Activated T-helper 2 cell treated with anti-CD3 and anti-CD28 coated beads, Interferon-gamma antibody, Interleukin-2, Interleukin-4, amounts not matched to agents 10 μg/mL and 5 μg/mL and 100 μg/mL, durations not matched to agents 14 hours and 24 hours and 36 hours (primary cell): ENCODE measurements around the gene CXCR3. TPM values are rescaled to one million over a fixed set of nuclear protein-coding genes. Genes with fewer than 3 reads are reported as not detected.
"Not testable (repeated sequence)": the region's sequence is repeated elsewhere in the genome, so short reads cannot be mapped to it uniquely, and the experiment has no call there.

Experiments
- DNase-seq: peaks from one replicate; pipeline ENCODE4 v3.0.0; 2021; ENCODE audit warnings: low spot score
- H3K27ac Mint-ChIP-seq: one replicate; pipeline ENCODE4 v1.8.0; 2021; ENCODE audit warnings: mixed read lengths
- H3K27me3 Mint-ChIP-seq: one replicate; pipeline ENCODE4 v1.8.0; 2021; ENCODE audit warnings: low read depth, mixed read lengths
- H3K36me3 Mint-ChIP-seq: one replicate; pipeline ENCODE4 v1.8.0; 2021; ENCODE audit warnings: low read depth, mixed read lengths
- H3K4me1 Mint-ChIP-seq: one replicate; pipeline ENCODE4 v1.8.0; 2021; ENCODE audit warnings: low read depth, mixed read lengths
- H3K4me3 Mint-ChIP-seq: one replicate; pipeline ENCODE4 v1.8.0; 2021; ENCODE audit warnings: low read depth, mild to moderate bottlenecking, moderate library complexity, mixed read lengths
- H3K9me3 Mint-ChIP-seq: one replicate; pipeline ENCODE4 v1.8.0; 2021; ENCODE audit warnings: mixed read lengths
- intact Hi-C: fragments of 100-400 bp; cut with micrococcal nuclease; formaldehyde crosslinking; loops from one replicate; pipeline ENCODE4 v1.15.1; 2023
- total RNA-seq: library from RNA; stranded (reverse); gene quantifications from 2 replicates; pipeline ENCODE4 v1.2.3, GENCODE V29; 2022

CXCR3 gene
- total RNA-seq, 1 donor from 2014 or later, result 11.1 TPM

DNA sequence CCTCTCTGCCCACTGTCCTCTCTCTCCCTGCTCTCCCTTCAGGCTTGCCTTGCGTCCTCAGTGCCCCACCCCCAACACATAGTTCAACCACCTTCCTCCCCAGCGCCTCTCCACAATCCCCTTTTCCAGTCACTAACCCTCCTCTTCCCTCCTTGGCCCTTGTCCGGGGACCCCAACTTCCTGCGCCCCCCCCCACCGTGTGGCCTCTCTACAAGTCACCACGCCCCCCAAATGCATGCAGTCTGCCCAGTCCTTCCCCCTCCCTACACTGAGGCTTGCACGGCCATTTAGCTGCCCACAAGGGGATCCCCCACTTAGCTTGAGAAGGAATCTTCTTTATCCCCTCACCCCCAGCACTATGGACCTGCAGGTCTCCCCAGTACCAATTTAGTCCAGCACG, 569 bp downstream of the CXCR3 start:
- peaks cover 56% of the 10 kb centered on the region for H3K4me1 Mint-ChIP-seq
- peak overlapping the region; percentile 95 for H3K27ac Mint-ChIP-seq
- H3K4me3 Mint-ChIP-seq, result peak overlapping the region; percentile 79
- no peak for DNase-seq
- peaks cover 41% of the 10 kb centered on the region for H3K36me3 Mint-ChIP-seq
- H3K27me3 Mint-ChIP-seq, result no peaks in the 10 kb centered on the region
- H3K9me3 Mint-ChIP-seq, result no peaks in the 10 kb centered on the region
- intact Hi-C loops, result loop anchor here (1.0 to 2.0 kb wide), 3 partner anchors 35 to 85 kb away; no protein-coding TSS in a partner anchor

DNA sequence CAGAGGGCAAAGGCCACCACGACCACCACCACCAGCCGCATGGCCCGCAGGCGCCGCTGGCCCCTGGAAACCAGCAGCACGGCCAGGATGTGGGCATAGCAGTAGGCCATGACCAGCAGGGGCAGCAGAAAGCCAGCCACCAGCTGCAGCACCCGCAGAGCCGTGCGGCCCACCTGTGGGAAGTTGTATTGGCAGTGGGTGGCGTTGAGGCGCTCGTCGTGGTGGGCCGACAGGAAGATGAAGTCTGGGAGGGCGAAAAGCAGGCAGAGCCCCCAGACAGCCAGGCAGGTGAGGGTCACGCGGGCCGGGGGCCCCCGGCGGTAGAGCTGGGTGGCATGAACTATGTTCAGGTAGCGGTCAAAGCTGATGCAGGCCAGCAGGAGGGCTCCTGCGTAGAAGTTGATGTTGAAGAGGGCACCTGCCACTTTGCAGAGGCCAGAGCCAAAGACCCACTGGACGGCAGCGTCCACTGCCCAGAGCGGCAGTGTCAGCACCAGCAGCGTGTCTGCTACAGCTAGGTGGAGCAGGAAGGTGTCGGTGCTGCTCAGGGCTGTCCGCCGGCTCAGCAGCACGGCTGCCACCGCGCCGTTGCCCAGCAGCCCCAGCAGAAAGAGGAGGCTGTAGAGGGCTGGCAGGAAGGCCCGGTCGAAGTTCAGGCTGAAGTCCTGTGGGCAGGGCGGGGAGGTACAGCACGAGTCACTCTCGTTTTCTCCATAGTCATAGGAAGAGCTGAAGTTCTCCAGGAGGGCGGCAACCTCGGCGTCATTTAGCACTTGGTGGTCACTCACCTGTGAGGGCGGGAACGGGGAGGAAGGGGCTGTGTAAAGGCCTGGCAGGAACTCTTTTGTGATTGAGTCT, 1.4 kb downstream of the CXCR3 start:
- H3K27ac Mint-ChIP-seq, result peak overlapping the region; percentile 95
- H3K9me3 Mint-ChIP-seq, result no peaks in the 10 kb centered on the region
- H3K27me3 Mint-ChIP-seq, result no peaks in the 10 kb centered on the region
- no peak for DNase-seq
- peak overlapping the region; percentile 79 for H3K4me3 Mint-ChIP-seq
- peaks cover 49% of the 10 kb centered on the region for H3K4me1 Mint-ChIP-seq
- intact Hi-C loops, result no loop called here
- peaks cover 45% of the 10 kb centered on the region for H3K36me3 Mint-ChIP-seq

DNA sequence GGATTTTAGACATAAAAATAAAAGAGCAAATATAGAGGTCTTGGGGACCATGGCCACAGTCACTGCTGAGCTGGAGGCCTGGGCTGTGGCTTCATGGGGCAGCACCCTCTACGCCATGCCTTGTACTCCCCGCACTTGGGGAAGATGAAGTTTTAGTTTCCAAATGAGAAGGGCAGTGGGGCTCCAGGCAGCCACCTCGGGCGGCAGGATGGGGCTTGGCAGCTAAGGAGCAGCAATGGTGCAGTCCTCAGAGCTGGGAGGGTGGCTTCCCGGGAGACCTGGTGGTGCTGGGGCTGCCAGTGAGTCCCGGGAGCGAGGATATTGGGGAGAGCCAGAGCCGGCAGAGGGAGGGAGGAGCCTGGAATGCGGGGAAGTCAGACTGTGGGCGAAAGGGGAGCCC, 2.4 kb downstream of the CXCR3 start:
- Mint-ChIP-seq H3K4me1 (peaks cover 45% of the 10 kb centered on the region), H3K36me3 (peaks cover 54% of the 10 kb centered on the region), H3K27me3 (no peaks in the 10 kb centered on the region), H3K27ac (peak overlapping the region; percentile 76), H3K4me3 (peak overlapping the region; percentile 67), H3K9me3 (no peaks in the 10 kb centered on the region)
- no peak for DNase-seq
- intact Hi-C loops, result no loop called here

DNA sequence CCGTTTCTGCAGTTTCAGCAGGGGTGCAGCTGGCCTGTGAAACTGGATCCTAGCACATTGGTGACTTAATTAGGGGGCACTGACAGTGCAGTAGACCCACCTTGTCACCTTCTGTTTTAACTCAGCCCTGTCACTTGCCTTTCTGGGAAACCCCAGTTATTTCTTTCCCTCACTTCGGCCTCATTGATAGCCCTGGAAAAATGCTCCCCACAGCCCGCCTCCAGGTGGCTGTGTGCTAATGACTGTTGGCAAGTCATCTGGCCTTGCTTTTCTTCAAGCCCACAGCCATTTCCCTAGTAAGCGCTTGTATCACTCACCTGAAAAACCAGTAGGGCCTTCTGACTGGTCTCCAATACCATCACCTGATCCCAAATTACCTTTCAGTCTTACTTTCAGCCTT, 3.3 kb downstream of the CXCR3 start:
- Mint-ChIP-seq H3K9me3 (no peaks in the 10 kb centered on the region), H3K27ac (peak overlapping the region; percentile 76), H3K36me3 (peaks cover 59% of the 10 kb centered on the region), H3K27me3 (no peaks in the 10 kb centered on the region), H3K4me1 (peaks cover 40% of the 10 kb centered on the region), H3K4me3 (no peak overlapping the region)
- no peak for DNase-seq
- intact Hi-C loops, result no loop called here

DNA sequence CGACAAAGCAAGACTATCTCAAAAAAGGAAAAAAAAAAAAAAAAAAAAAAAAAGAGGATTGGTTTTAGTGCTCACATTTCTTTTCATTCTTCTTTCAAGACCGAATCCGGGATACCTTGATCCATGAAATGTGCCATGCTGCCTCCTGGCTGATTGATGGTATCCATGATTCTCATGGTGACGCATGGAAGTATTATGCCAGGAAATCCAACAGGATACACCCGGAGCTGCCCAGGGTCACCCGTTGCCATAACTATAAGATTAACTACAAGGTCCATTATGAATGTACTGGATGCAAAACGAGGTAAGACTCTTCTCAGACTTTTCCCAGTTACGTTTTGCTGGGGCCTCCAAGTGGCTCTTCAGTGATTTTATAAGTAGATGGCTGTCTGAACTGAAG, 6.1 kb downstream of the CXCR3 start:
- Mint-ChIP-seq H3K36me3 (peaks cover 79% of the 10 kb centered on the region), H3K9me3 (no peaks in the 10 kb centered on the region), H3K27me3 (no peaks in the 10 kb centered on the region), H3K4me1 (peaks cover 36% of the 10 kb centered on the region), H3K4me3 (no peak overlapping the region), H3K27ac (no peak overlapping the region)
- no peak for DNase-seq
- intact Hi-C loops, result no loop called here

DNA sequence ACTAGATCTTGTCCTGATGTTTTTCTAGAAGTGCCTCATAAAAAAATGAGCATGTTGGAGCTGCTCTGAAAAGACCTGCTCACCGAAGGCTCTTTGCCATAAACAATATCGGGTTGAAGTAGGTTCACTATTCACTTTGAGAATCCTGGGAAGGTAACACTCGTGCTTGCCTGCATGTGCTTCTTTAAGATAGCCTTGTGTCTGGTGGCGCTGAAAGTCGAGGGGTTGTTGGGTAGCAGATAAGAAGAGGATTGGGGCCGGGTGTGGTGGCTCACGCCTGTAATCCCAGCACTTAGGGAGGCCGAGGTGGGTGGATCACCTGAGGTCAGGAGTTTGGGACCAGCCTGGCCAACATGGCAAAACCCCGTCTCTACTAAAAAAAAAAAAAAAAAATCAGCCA, 6.6 kb downstream of the CXCR3 start:
- peaks cover 34% of the 10 kb centered on the region for H3K4me1 Mint-ChIP-seq
- DNase-seq, H3K4me3 Mint-ChIP-seq, intact Hi-C loops, H3K27me3 Mint-ChIP-seq, H3K27ac Mint-ChIP-seq, H3K9me3 Mint-ChIP-seq: not testable (repeated sequence)
- H3K36me3 Mint-ChIP-seq, result peaks cover 83% of the 10 kb centered on the region

DNA sequence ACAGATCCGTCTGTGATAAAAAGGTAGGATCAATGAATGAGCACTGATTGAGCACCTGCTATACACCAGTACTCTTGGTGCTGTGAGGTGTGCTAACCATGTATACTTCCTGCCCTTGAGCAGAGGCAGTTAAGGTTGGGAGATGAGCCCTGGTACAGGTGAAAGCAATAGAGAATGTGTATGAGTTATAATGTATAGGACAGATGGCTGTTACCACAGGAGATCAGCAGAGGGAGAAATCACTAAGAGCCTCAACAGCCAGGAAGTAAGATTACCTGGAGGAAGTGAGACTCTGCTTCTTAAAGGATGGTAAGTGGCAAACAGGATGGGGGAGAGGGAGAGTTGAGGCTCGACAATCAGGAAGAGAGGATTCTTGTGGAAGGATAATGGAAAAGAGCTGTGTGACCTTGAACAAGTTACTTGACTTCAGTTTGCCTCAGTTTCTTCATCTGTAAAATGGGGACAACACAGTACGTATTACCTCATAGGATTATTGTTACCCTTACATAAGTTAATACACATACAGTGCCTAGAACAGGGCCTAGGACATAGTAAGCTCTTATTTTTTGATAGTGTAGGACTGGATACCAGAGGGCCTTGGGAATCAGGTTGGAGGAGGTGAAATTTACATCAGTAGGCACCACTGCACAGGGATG, 9.1 kb downstream of the CXCR3 start:
- peaks cover 34% of the 10 kb centered on the region for H3K4me1 Mint-ChIP-seq
- intact Hi-C loops, result no loop called here

DNA sequence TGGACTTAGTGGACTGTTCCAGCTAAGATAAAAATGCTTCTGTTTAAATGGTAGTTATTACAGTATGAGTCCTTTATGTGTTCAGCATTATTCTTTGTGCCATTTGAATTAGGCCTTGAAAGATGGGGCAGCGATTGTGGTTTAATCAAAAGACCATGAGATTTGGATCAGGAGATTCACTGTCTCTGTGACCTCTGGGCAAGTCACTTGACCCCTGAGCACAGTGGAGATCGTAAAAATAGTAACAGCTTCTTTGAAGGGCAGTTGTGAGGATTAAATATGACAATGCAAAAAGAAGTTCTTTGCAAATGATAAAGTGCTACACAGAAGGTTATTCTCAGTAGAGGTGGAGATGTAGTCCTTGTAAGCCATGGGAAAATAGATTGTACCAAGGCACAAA, 10.8 kb downstream of the CXCR3 start:
- intact Hi-C loops, result no loop called here
- H3K27me3 Mint-ChIP-seq, result no peaks in the 10 kb centered on the region
- H3K4me1 Mint-ChIP-seq, result peaks cover 39% of the 10 kb centered on the region
- peaks cover 13% of the 10 kb centered on the region for H3K9me3 Mint-ChIP-seq
- H3K27ac Mint-ChIP-seq, result peak overlapping the region; percentile 68
- peaks cover 86% of the 10 kb centered on the region for H3K36me3 Mint-ChIP-seq
- H3K4me3 Mint-ChIP-seq, result no peak overlapping the region
- DNase-seq, result no peak

More for the DNA sequence above, 9.1 kb downstream of the CXCR3 start:
- no peak for DNase-seq
- H3K27me3 Mint-ChIP-seq, result no peaks in the 10 kb centered on the region
- no peaks in the 10 kb centered on the region for H3K9me3 Mint-ChIP-seq
- H3K27ac Mint-ChIP-seq, result peak overlapping the region; percentile 73
- peaks cover 82% of the 10 kb centered on the region for H3K36me3 Mint-ChIP-seq
- H3K4me3 Mint-ChIP-seq, result no peak overlapping the region

DNA sequence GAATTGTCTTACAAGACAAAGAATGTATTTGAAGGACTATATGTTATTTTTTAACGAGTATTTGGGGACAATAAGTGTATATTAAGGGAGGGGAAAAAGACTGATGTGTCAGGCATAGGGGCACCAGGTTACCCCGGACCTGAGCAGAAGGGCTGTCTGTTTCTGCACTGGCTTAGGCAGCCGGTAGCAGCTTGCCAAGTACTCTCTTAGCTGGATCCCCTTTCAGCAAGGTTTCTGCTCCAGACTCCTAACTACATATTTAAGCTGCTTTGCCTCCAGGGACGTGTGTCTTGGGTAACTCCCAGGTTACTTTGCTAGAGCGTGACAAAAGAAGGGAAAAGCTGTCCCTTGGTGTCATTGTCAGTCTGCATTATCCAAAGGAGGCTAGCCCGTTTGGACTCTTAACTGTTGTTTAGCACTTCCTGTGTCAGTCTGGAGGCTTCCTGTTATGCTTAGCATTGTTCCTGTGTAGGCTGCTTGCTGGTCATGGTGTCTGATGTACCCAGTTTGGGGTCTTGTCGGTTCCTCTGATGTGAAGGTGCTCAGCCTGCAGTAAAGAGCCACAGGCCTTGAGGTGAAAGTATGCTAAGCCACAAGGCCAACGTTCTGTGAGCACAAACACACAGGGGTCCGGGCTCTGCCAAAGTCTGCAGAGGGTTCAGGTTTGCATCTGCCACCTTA, 11.6 kb downstream of the CXCR3 start:
- no peak overlapping the region for H3K4me3 Mint-ChIP-seq
- H3K36me3 Mint-ChIP-seq, result peaks cover 90% of the 10 kb centered on the region
- intact Hi-C loops, result no loop called here
- H3K9me3 Mint-ChIP-seq, result peaks cover 15% of the 10 kb centered on the region
- peak overlapping the region; percentile 77 for H3K27ac Mint-ChIP-seq
- peaks cover 39% of the 10 kb centered on the region for H3K4me1 Mint-ChIP-seq
- DNase-seq, result no peak
- H3K27me3 Mint-ChIP-seq, result no peaks in the 10 kb centered on the region

DNA sequence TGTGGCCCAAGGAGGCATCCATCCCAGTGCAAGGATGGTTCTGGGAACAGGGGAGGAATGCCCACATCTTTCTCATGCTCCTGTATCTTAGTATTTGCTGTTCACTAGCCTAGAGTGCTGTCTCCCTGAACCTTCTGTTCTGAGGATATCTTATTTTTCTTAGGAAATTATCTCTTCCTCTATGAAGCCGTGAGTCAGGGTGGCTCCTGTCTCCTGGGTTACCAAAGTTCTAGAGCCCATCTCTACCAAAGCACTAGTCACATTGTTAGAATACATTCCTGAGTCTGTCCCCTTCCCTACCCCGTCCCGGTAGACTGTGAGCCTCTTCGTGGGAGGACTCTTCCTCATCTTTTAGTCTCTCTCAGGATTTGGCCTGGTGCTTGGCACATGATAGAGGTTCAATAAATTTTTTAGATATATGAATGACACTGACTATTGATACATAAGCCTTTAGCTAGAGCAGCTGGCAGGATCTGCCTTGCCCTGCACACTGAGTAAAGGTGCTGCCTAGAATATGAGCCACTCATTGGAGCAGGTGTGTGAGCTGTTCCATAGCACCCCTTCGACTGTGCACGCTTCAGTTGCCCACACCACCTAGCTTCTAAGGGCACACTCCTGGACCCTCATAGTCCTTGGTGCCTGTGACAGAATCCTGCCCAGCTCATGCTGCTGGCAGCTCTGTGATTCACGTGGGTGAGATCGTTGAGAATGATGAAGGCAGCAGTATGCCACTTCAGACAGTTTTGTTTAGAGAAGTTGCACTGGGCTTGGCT, 13.3 kb downstream of the CXCR3 start:
- intact Hi-C loops, result no loop called here
- H3K4me3 Mint-ChIP-seq, result no peak overlapping the region
- peak overlapping the region; percentile 38 for H3K27ac Mint-ChIP-seq

DNA sequence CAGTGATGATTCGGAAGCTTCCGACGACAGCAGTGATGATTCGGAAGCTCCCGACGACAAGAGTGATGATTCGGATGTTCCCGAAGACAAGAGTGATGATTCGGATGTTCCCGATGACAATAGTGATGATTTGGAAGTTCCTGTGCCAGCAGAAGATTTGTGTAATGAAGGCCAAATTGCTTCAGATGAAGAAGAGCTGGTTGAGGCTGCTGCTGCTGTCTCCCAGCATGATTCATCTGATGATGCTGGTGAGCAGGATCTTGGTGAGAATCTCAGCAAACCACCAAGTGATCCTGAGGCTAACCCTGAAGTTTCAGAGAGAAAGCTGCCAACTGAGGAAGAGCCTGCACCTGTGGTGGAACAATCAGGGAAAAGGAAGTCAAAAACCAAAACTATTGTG, 14.2 kb downstream of the CXCR3 start:
- Mint-ChIP-seq H3K9me3 (peaks cover 15% of the 10 kb centered on the region), H3K27ac (peak overlapping the region; percentile 12), H3K27me3 (no peaks in the 10 kb centered on the region), H3K4me3 (no peak overlapping the region), H3K36me3 (peaks cover 80% of the 10 kb centered on the region), H3K4me1 (peaks cover 38% of the 10 kb centered on the region)
- no peak for DNase-seq
- intact Hi-C loops, result no loop called here

More for the DNA sequence above, 13.3 kb downstream of the CXCR3 start:
- peaks cover 15% of the 10 kb centered on the region for H3K9me3 Mint-ChIP-seq
- DNase-seq, result no peak
- H3K27me3 Mint-ChIP-seq, result no peaks in the 10 kb centered on the region
- H3K4me1 Mint-ChIP-seq, result peaks cover 39% of the 10 kb centered on the region
- peaks cover 85% of the 10 kb centered on the region for H3K36me3 Mint-ChIP-seq

DNA sequence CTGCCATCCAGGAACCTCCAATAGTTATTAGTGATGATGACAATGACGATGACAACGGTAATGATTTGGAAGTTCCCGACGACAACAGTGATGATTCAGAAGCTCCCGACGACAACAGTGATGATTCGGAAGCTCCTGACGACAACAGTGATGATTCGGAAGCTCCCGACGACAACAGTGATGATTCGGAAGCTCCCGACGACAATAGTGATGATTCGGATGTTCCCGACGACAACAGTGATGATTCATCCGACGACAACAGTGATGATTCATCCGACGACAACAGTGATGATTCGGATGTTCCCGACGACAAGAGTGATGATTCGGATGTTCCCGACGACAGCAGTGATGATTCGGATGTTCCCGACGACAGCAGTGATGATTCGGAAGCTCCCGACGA, 14.7 kb downstream of the CXCR3 start:
- peaks cover 75% of the 10 kb centered on the region for H3K36me3 Mint-ChIP-seq
- no peaks in the 10 kb centered on the region for H3K27me3 Mint-ChIP-seq
- peaks cover 15% of the 10 kb centered on the region for H3K9me3 Mint-ChIP-seq
- no peak for DNase-seq
- no peak overlapping the region for H3K4me3 Mint-ChIP-seq
- H3K4me1 Mint-ChIP-seq, result peaks cover 34% of the 10 kb centered on the region
- peak overlapping the region; percentile 71 for H3K27ac Mint-ChIP-seq
- intact Hi-C loops, result no loop called here
